ENCODE data around the gene RHBDD2. TPM values are rescaled to one million over a fixed set of nuclear protein-coding genes. Genes with fewer than 3 reads are reported as not detected.

Gene RHBDD2
- total and polyA plus RNA-seq, 2 donors (not counting 1 experiment from before 2014, with no cell fraction given) = 16.7 to 24.5 TPM

DNA sequence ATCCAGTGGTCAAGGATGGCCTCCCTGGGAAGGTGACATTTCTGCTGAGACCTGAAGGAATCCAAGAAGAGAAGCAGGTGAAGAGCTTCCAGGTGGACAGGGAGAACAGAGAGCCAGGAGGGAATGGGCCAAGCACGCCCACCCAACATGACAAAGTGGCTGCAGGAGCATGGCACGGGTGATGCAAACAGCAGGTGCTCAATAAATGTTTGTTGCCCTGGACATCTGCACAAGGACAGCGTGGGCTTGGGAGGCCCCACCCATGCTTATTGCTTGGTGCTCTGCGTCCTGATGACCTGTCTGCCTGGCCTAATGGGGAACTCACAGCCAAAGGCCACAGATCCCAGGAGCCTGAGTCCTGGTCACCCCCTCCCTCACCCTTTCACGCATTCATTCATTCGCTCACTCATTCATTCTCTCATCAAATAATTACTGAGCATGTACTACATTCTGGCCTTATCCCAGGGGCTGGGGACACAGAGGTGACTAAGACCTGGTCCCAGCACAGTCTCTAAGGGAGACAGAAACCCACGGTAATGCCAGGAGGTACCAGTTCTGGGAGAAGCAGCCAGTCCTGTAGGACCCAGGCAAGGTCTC, 13.1 kb downstream of the RHBDD2 start:
- Histone ChIP-seq H3K27ac (ENCODE audit: insufficient read depth, low read length) (no peak overlapping the region), H2AFZ (ENCODE audit: low read length) (no peak overlapping the region), H3K9ac (ENCODE audit: insufficient read depth, low read length) (no peak overlapping the region), H3K27me3 (ENCODE audit: control insufficient read depth, insufficient read depth, low read length) (no peaks in the 10 kb centered on the region), H3K9me3 (ENCODE audit: control insufficient read depth, insufficient read depth, low read depth, low read length) (no peaks in the 10 kb centered on the region), H3K4me3 (replicated peaks in 1 of 4; ENCODE audit: control extremely low read depth in 1 of 4, insufficient read depth in 1 of 4, low read depth in 3 of 4, low read length in 4 of 4) (no peak overlapping the region), H3K4me1 (ENCODE audit: control insufficient read depth, extremely low read depth, insufficient read depth, low read length) (peaks cover 5% of the 10 kb centered on the region), H4K20me1 (ENCODE audit: control insufficient read depth, extremely low read depth, insufficient read depth, low read length) (no peaks in the 10 kb centered on the region), H3K4me2 (ENCODE audit: extremely low read depth, insufficient read depth, low read length) (no peak overlapping the region), H3K36me3 (ENCODE audit: control insufficient read depth, insufficient read depth, low read length) (peaks cover 2% of the 10 kb centered on the region), H3K79me2 (ENCODE audit: control insufficient read depth, insufficient read depth, low read length) (no peaks in the 10 kb centered on the region)
- no peak for DNase-seq (ENCODE audit: low read depth in 2 of 2)
- TF ChIP-seq, protein P1, sequence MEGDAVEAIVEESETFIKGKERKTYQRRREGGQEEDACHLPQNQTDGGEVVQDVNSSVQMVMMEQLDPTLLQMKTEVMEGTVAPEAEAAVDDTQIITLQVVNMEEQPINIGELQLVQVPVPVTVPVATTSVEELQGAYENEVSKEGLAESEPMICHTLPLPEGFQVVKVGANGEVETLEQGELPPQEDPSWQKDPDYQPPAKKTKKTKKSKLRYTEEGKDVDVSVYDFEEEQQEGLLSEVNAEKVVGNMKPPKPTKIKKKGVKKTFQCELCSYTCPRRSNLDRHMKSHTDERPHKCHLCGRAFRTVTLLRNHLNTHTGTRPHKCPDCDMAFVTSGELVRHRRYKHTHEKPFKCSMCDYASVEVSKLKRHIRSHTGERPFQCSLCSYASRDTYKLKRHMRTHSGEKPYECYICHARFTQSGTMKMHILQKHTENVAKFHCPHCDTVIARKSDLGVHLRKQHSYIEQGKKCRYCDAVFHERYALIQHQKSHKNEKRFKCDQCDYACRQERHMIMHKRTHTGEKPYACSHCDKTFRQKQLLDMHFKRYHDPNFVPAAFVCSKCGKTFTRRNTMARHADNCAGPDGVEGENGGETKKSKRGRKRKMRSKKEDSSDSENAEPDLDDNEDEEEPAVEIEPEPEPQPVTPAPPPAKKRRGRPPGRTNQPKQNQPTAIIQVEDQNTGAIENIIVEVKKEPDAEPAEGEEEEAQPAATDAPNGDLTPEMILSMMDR (conservative IDR thresholded peaks at IDR 0.05 in 1 of 2, IDR thresholded peaks at IDR 0.05 in 1 of 2; ENCODE audit: low read depth in 1 of 2, low read length in 2 of 2) = no peak
- no peak for TF ChIP-seq EZH2 (IDR thresholded peaks at IDR 0.05; ENCODE audit: low read length, missing control alignments)

- H3K4me1 ChIP-seq (ENCODE audit: control insufficient read depth, extremely low read depth, insufficient read depth, low read length) = peaks cover 5% of the 10 kb centered on the region
- peaks cover 2% of the 10 kb centered on the region for H3K36me3 ChIP-seq (ENCODE audit: control insufficient read depth, insufficient read depth, low read length)
- no peaks in the 10 kb centered on the region for H3K9me3 ChIP-seq (ENCODE audit: control insufficient read depth, insufficient read depth, low read depth, low read length)
- H3K27ac ChIP-seq (ENCODE audit: insufficient read depth, low read length) = no peak overlapping the region
- H3K79me2 ChIP-seq (ENCODE audit: control insufficient read depth, insufficient read depth, low read length) = no peaks in the 10 kb centered on the region
- H3K27me3 ChIP-seq (ENCODE audit: control insufficient read depth, insufficient read depth, low read length) = no peaks in the 10 kb centered on the region
- DNase-seq (ENCODE audit: low read depth in 2 of 2) = peak; percentile 38 to 78
- H4K20me1 ChIP-seq (ENCODE audit: control insufficient read depth, extremely low read depth, insufficient read depth, low read length) = no peaks in the 10 kb centered on the region
- no peak overlapping the region for H3K4me2 ChIP-seq (ENCODE audit: extremely low read depth, insufficient read depth, low read length)
- H2AFZ ChIP-seq (ENCODE audit: low read length) = no peak overlapping the region
- no peak overlapping the region for H3K9ac ChIP-seq (ENCODE audit: insufficient read depth, low read length)
- no peak overlapping the region for H3K4me3 ChIP-seq (replicated peaks in 1 of 4; ENCODE audit: control extremely low read depth in 1 of 4, insufficient read depth in 1 of 4, low read depth in 3 of 4, low read length in 4 of 4)
- TF ChIP-seq EZH2 (IDR thresholded peaks at IDR 0.05; ENCODE audit: low read length, missing control alignments) = no peak
- TF ChIP-seq, protein P1 (conservative IDR thresholded peaks at IDR 0.05 in 1 of 2, IDR thresholded peaks at IDR 0.05 in 1 of 2; ENCODE audit: low read depth in 1 of 2, low read length in 2 of 2) = no peak
Observed at GRCh38 chr7:75892634-75893272, 13.9 kb downstream of the RHBDD2 start.

DNA sequence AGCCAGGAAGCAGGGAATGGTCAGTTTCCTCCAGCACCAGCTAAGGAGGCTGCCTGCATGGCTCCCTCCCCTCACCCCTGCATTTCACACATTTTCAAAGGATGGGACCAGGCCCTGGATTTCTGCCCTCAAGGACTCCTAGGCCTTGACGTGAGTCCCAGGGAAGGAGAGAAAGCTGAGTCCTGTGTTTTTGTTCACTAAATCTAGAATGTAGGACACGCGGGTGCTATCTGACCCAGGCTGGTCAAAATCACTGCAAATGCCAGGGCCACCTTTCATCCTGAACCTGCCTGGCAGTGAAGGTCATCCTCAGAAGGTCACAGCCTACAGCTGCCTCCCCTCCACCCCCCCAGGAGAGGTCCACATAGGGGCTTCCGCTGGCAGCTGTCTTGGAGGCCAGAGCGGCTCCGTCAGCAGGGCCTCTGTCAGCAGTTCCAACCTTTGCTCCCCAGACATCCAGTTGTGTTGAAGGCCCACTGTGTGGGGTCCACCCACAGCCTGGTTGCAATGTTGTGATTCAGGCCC, 18.0 kb downstream of the RHBDD2 start:
- H3K9ac ChIP-seq (ENCODE audit: insufficient read depth, low read length) = no peak overlapping the region
- no peaks in the 10 kb centered on the region for H3K36me3 ChIP-seq (ENCODE audit: control insufficient read depth, insufficient read depth, low read length)
- H3K4me3 ChIP-seq (replicated peaks in 1 of 4; ENCODE audit: control extremely low read depth in 1 of 4, insufficient read depth in 1 of 4, low read depth in 3 of 4, low read length in 4 of 4) = no peak overlapping the region
- H3K4me1 ChIP-seq (ENCODE audit: control insufficient read depth, extremely low read depth, insufficient read depth, low read length) = peaks cover 2% of the 10 kb centered on the region
- no peaks in the 10 kb centered on the region for H3K27me3 ChIP-seq (ENCODE audit: control insufficient read depth, insufficient read depth, low read length)
- TF ChIP-seq, protein P1 (conservative IDR thresholded peaks at IDR 0.05 in 1 of 2, IDR thresholded peaks at IDR 0.05 in 1 of 2; ENCODE audit: low read depth in 1 of 2, low read length in 2 of 2) = no peak
- no peak for TF ChIP-seq EZH2 (IDR thresholded peaks at IDR 0.05; ENCODE audit: low read length, missing control alignments)
- no peaks in the 10 kb centered on the region for H3K79me2 ChIP-seq (ENCODE audit: control insufficient read depth, insufficient read depth, low read length)
- H3K4me2 ChIP-seq (ENCODE audit: extremely low read depth, insufficient read depth, low read length) = no peak overlapping the region
- H2AFZ ChIP-seq (ENCODE audit: low read length) = no peak overlapping the region
- DNase-seq (ENCODE audit: low read depth in 2 of 2) = no peak
- H4K20me1 ChIP-seq (ENCODE audit: control insufficient read depth, extremely low read depth, insufficient read depth, low read length) = no peaks in the 10 kb centered on the region
- H3K9me3 ChIP-seq (ENCODE audit: control insufficient read depth, insufficient read depth, low read depth, low read length) = no peaks in the 10 kb centered on the region
- H3K27ac ChIP-seq (ENCODE audit: insufficient read depth, low read length) = no peak overlapping the region

Measured in fibroblast of lung (primary cell).